ENCODE data around the gene NR3C1. TPM values are rescaled to one million over a fixed set of nuclear protein-coding genes. Genes with fewer than 3 reads are reported as not detected.

NR3C1 gene
- polyA plus RNA-seq, 4 donors = 29.4 to 42.0 (median 36.8) TPM

DNA sequence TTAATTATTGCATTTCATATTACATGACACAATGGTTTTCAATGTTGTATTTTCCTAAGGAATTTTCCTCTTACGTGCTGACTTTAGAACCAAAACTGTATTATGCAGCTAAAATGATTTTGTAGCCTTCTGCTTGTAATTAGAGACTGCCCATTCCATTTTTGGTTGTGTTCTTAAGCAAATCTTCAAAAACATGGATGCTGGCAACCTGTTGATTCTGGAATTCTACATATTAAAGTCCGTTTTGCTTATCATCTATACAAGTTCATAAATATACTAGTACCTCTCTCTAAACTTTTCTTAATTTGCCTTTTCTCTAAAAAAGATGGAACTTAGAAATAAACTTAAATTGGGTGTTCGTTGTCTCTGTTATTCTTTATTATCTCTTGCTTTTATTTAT lies 88.3 kb downstream of the NR3C1 start:
- DNase-seq (ENCODE audit: low read depth in 4 of 4, low spot score in 2 of 4) = no peak

DNA sequence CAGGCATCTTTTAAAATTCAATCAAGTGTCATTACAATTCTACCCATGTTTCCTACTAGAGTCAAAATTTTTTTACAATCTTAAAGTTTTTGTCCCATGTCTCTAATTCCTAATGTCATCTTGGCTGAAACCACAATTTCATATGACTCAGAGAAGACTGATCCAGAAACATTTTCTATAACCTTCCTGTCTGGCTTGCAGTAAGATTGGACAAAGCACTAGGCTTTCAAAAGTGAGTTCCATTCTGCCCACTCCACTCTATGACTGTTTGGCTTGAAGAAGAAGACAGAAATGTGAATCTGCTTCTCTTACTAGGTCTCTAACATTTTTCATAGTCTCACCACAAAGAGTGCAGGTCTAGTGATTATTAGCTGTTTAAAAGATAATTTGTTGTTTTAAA lies 88.8 kb downstream of the NR3C1 start:
- no peak for DNase-seq (ENCODE audit: low read depth in 4 of 4, low spot score in 2 of 4)

DNA sequence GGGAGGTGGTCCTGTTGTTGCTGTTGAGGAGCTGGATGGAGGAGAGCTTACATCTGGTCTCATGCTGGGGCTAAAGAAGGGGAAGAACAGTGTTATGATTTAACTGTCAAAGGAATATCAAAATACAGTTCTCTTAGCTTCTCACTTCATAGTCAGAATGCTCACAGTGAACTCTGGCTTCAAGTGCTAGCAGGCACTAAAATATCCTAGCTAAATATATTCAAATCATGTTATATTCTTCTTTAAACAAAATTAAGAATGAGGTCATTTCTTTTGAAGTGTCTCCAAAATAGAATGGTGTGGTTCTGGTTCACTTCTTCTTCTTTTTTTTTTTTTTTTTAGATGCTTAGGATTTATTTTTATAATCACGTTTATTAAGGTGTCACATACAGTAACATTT lies 89.4 kb downstream of the NR3C1 start:
- no peak for DNase-seq (ENCODE audit: low read depth in 4 of 4, low spot score in 2 of 4)

DNA sequence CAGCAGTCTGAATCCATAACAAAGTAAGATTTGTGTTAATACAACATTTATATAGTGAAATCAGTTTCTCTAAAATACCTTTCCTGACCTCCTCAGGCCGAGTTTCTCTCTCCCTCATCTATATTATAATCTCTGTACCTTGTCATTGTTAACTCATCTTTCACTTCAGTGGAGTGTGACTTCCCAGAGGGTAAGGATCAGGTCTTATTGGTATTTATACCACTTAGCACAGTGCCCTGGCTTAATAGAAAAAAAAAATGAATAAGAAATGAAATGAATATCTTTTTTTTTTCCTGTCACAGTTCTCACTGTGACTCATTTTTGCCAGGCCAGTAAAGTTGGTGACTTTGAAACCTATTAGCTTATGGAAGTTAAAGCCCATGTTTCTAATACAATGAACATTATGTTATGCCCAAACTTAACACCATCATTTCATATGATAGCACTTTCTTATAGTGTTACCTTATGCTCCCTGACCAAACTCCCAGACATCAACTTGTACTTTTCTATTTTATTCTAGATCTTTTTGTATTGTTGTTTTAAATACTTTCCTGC lies 90.1 kb downstream of the NR3C1 start:
- no peak for DNase-seq (ENCODE audit: low read depth in 4 of 4, low spot score in 2 of 4)

DNA sequence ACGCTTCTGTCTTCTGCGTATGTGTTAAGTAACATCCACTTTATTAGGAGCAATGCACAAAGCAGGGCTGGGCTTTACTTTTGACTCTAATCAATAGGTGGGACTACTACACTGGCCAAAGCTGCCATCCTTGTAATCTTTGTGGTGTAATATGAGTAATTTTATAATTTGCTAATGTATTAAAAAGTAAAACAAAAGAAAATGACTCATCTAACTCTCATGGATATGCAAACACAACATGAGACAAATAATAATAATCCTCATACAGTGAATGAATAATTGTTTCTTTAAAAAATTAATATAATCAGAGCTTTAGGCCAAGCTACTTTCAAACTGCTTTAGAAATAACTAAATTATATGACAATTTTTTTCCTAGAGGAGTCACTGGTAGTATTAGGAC lies 90.7 kb downstream of the NR3C1 start:
- no peak for DNase-seq (ENCODE audit: low read depth in 4 of 4, low spot score in 2 of 4)

DNA sequence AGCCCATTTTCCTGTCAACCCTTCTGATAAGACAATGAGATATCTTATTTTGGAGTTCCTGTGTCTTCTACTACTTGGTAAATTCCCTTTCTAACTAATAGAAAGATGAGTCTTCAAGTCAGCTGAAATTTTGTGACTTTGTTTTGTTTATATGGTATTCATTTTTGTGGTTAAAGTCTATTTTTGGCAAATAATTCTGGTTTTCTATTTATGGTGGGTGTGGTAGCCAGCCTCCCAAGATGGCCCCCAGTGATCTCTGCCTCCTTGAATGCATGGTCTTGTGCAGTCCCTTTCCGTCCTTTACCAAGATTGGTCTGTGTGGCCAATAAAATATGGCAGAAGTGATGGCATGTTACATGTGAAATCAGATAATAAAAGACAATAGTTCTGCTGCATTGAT lies 91.5 kb downstream of the NR3C1 start:
- no peak for DNase-seq (ENCODE audit: low read depth in 4 of 4, low spot score in 2 of 4)

DNA sequence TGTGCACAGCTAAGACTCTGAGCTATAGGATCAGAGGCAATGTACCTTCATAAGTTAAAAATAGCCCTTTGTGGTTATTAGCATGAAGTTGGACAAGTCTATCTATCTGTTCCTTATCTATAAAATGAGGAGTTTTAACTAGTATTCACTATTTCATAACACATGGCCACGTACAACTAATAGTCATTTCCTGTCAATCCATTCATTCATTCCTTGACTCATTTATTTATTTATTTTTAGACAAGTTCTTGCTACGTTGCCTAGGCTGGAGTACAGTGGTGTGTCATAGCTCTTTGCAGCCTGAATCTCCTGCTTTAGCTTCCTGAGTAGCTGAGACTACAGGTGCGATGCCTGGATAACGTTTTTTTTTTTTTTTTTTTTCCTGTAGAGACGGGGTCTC lies 92.1 kb downstream of the NR3C1 start:
- DNase-seq (ENCODE audit: low read depth in 4 of 4, low spot score in 2 of 4) = no peak

DNA sequence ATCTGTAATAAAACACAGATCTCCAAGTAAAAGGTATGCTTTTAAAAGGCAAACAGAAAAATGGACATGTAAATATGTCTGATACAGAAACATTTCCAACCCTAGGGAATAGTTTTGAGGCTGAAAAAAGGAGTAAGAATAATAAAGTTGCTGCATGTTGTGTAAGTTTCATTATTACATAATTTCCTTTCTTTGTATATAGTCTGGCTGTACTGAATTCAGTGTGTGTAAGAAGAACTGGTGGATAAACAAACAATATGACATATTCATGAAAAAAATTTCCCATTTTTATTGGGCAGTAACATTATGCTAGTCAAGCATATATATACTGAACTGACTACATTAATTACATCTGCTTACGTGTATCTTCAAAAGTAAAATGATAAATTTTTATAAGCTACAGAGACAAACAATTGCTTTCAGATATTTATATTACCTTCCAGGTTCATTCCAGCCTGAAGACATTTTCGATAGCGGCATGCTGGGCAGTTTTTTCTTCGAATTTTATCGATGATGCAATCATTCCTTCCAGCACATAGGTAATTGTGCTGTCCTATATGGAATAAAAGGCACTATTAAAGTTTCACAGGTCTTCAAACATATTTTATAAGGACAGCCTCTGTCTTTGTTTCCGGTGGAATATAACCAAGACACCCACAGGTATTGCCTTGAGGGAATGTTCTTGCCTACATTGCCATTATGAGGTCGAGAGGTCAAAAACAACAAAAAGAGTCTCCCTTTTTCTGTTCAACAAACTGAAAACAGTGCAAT lies 93.6 kb downstream of the NR3C1 start:
- no peak for DNase-seq (ENCODE audit: low read depth in 4 of 4, low spot score in 2 of 4)

DNA sequence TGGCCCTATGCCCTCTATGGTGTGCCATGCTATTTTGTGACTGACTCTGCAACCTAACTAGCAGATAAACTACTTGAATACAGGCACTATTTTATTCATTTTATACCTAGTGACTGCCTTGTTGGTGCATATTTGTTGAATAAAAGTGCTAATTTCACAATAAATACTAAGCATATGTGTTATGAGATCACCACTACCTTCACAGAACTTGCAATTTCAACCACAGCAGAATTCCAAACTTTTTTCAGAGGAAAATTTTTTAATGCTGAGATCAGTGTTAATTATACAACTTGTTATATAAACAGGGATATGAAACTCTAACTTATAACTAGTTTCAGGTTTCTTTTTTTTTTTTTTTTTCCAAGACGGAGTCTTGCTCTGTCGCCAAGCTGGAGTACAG lies 94.8 kb downstream of the NR3C1 start:
- DNase-seq (ENCODE audit: low read depth in 4 of 4, low spot score in 2 of 4) = no peak

DNA sequence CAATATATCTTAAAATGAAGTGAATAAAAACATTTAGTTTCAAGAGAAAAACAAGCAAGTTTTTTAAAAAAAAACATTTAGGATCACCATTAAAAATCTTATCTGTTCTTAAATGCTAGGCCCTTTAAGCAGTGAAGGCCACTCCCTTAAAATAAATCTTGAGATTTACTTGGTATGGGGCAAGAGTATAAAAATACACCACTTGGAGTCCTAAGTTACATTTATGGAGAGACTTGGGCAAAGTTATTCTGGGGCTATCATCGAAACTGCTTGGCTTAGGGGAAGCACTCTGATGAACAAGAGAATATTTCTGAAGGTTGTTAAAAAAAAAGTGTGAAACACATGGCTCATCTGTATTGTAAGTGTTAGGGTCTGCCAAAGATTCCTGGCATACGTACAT lies 97.4 kb downstream of the NR3C1 start:
- no peak for DNase-seq (ENCODE audit: low read depth in 4 of 4, low spot score in 2 of 4)

DNA sequence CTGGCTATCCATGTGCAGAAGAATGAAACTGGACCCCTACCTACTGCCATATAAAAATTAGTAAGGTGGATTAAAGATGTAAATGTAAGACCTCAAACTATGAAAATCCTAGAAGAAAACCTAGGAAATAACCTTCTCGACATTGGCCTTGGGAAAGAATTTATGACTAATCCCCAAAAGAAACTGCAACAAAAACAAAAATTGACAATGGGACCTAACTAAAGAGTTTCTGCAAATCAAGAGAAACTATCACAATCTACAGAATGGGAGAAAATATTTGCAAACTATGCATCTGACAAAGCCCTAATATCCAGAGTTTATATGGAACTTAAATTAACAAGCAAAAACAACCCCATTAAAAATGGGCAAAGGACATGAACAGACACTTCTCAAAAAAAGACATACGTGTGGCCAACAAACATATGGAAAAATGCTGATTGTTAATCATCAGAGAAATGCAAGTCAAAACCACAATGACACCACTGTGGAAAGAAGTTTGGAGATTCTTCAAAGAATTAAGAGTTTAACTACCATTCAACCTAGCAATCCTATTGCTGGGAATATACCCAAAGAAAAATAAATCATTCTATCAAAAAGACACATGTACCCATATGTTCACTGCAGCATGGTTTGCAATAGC lies 98.5 kb downstream of the NR3C1 start:
- DNase-seq (ENCODE audit: low read depth in 4 of 4, low spot score in 2 of 4) = no peak

DNA sequence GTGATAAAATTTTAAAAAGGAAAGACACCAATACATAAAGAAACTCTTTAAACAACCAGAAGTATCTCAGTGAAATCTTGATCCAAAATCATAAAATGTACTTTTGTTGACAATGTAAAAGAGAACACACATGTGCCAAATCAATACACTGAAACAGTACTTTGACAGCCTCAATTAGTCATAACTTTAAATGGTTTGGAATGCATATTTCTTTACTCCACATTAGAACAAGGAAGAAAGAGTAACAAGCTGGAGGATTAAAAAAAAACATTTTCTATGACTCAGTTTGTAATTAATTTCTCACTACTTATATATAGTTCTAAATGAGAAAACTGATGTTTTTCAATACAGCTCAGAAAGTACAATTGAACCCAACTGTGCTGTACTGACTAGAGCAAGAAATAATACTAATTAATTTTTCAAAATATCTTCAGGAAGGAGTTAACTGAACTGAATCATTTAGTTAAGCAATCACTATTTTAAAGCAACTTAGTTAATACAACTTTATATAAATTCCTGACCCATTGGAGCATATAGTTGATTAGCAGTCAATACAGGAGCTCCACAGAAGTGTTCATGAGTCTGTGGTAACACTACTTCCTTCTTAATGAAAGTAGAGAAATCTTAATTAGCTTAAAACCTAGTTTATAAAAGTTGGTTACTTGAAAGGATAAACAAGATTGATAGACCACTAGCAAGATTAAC lies 101.0 kb downstream of the NR3C1 start:
- no peak for DNase-seq (ENCODE audit: low read depth in 4 of 4, low spot score in 2 of 4)

DNA sequence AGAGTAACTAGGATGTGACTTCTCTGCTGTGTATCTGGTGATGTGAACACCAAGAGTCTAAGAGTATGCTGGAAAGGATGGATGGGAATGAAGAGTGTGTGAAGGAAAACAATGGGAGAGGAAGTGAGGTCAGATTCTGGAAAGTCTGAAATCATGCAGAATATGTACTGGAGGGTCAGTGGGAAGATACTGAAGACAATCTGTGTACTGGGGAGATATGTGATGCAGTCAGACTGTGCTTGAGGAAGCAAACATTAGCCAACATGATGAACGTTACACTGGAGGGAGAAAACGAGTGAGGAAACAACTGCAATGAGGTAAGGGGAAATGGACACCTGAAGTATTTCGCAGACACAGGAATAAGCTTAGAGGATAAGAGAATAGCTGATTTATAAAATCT lies 105.7 kb downstream of the NR3C1 start:
- DNase-seq (ENCODE audit: low read depth in 4 of 4, low spot score in 2 of 4) = no peak

DNA sequence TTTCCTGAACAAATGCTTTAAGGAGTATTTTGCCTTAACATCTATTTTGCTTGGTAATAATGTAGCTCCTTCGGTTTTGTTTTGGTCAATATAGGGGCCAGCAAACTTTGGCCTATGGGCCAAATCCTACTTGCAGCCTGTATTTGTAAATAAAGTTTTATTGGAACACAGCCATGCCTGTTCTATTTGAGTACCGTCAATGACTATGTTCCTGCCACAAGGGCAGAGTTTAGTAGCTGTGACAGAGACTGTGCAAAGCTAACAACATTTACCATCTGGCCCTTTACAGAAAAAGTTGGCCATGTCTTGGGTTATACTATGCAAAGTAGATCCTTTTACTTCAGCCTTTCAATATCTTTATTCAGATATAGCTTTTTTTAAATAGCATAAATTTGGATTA lies 113.4 kb downstream of the NR3C1 start:
- no peak for DNase-seq (ENCODE audit: low read depth in 4 of 4, low spot score in 2 of 4)

DNA sequence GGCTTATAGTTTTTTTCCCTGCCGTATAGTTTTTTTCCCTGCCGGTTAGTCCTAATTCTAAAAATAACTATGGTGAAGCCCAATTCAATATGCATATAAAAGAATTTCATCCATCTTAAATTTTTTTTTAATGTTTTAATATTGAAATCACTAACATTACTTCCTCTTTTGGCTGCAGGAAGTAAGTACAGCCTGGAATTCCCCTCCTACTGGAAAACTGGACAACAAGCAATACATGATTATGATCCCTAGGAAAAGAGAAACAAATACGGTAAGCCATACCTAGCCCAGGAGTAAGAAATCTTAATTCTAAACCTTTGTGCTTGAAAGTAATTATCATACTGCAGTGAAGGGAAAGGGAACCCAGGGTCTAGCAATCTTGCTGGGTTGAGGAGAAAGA lies 119.0 kb downstream of the NR3C1 start:
- DNase-seq (ENCODE audit: low read depth in 4 of 4, low spot score in 2 of 4) = no peak

DNA sequence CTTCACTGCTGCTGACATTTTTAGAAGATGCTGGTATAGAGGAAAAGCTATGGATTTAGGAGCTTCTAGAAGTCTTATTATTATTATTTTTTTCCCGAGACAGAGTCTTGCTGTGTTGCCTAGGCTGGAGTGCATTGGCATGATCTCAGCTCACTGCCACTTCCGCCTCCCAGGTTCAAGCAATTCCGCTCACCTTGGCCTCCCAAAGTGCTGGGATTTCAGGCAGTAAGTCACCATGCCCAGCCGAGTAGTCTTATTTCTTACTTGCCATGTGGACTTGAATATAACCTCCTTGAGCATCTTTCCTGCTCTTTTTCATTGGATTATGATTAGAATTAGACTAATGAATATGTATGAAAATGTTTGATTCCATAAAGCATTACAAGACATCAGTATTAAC lies 119.5 kb downstream of the NR3C1 start:
- no peak for DNase-seq (ENCODE audit: low read depth in 4 of 4, low spot score in 2 of 4)

DNA sequence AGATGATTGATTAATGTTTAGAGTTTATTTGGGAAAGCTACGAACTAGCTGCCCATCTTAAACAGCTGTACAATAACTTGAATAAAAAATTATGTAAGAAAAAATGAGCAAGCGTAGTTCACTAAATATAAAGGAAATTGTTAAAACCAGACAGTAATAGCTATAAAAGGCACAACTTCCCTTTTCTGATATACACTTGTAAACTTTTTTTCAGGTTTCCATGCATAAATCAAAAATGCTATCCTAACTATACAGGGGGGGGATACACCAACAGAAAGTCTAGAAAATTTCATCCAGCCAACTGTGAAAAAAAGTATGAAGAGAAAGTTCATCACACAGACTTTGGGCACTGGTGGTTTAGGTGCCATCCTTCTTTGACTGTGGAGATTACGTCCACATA lies 122.3 kb downstream of the NR3C1 start:
- DNase-seq (ENCODE audit: low read depth in 4 of 4, low spot score in 2 of 4) = no peak

DNA sequence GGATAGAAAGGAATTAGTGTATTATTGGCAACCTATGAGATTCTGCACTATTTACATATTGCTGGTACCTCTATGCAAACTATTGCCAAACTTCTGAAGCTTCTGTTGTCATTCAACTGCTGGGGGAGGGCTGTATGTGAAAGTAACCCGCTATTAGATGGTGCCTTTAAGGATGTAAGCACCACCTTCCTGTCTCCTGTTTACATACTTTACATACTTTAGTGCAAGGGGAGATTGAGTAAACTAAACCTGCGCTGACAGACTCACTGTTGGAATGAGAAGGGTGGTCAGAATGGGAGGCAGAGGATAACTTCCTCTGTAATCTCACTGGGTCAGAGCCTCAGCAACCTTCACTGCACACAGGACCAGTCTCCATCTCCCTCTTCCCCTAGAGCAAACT lies 123.8 kb downstream of the NR3C1 start:
- DNase-seq (ENCODE audit: low read depth in 4 of 4, low spot score in 2 of 4) = no peak

DNA sequence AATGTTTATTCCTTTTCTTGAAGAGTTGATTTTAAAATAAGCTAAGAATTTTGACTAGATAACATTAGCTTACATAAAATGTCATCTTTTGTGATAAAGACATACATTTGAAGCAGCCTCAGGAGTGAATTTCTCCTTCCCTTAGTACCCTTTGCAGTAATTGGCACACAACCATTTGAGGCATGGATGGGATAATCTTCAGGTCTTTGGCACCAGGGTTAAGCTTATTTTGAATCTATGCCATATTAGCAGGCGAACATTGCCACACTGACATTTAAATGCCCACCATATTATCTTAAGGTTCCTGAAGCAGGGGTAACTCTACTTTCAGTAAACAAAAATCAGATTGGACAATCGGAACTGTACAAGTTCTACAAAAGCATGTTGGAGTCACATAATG lies 126.0 kb downstream of the NR3C1 start:
- DNase-seq (ENCODE audit: low read depth in 4 of 4, low spot score in 2 of 4) = no peak

DNA sequence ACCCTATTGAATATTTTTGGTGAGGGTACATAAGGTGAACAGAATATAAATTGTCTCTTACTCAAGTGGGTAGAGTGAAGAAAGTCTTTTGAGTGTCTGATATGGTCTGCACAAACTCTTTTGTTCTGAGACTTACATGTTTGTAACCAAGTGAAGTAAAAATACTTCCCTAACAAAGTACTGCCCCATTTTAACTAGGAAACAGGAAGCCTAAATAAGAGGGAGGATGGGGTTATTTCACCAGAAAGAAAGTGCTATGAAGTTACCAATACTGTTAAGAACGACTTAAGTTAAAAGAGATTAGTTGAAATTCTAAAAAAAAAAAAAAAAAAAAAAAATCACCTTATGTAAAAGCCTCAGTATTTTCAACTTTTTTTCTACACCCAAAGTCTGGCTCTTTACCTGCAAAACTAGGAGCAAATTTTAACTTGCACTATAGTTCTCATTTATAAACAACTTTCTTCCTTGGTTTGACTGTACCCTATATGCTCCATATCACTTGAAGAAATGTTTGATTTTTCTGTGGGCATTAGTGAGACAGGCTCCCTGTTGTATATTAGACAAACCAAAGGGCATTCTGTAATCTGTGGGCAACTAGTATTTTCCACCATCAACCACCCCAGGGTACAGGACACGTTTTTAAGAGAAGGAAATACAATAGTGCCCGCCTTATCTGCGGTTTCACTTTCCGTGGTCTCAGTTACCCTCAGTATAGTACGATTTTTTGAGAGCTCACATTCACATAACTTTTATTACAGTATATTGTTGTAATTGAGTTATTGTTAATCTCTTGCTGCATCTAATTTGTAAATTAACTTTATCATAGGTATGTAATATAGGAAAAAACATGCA lies 127.7 kb downstream of the NR3C1 start:
- DNase-seq (ENCODE audit: low read depth in 4 of 4, low spot score in 2 of 4) = no peak

DNA sequence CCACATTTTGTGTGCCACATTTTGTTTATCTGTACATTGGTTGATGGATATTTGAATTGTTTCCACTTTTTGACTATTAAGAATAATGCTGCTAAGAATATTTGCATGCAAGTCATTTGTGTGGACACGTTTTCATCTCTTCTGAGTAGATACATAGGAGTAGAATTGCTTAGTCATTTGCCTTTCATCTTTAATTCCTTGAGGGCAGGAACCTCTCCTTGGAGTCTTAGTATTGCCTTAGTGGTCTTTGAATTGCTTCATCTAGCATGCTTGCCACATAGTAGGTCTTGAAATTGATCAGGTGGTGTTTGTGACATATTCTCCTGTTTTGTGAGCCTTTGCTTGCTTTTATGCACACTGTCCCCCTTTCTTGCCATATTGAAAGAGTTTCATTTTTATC lies 128.5 kb downstream of the NR3C1 start:
- no peak for DNase-seq (ENCODE audit: low read depth in 4 of 4, low spot score in 2 of 4)

Data from left renal cortex interstitium (tissue), 4 donors.